HEK293T (cell line): ENCODE results near the gene SH3RF3.

Experiments
- ELF4 ChIP-seq: fragments of 450-650 bp; IDR thresholded peaks from 2 replicates; pipeline ENCODE4 v1.6.1; 2017; ENCODE audit warnings: antibody characterized with exemption
- FOXK2 ChIP-seq: fragments of 450-650 bp; IDR thresholded peaks from 2 replicates; pipeline ENCODE4 v1.6.1; 2016; ENCODE audit warnings: mild to moderate bottlenecking
- LEF1 ChIP-seq: fragments of 450-650 bp; IDR thresholded peaks from 2 replicates; pipeline ENCODE4 v1.6.1; 2017; ENCODE audit warnings: mild to moderate bottlenecking, borderline replicate concordance
- SUZ12 ChIP-seq: fragments of 450-650 bp; IDR thresholded peaks from 2 replicates; pipeline ENCODE4 v1.6.1; 2016; ENCODE audit warnings: mild to moderate bottlenecking
- TARDBP ChIP-seq: fragments of 450-650 bp; IDR thresholded peaks from 2 replicates; pipeline ENCODE4 v1.6.1; 2016

GRCh38 chr2:109110170-109110569 lies 18.8 kb upstream of the SH3RF3 start:
- TF ChIP-seq SUZ12 (no peak), TARDBP (no peak), ELF4 (no peak), FOXK2 (no peak), LEF1 (no peak)
